HPDE6-E6E7 (cell line): ENCODE data around the gene RNU6-7.

ENCODE experiments used
- DNase-seq: peaks from one replicate; pipeline ENCODE4 v3.0.0; 2011; ENCODE audit warnings: missing footprints; ENCODE audit errors: extremely low spot score

RNU6-7 gene

GRCh38 chr14:32201816-32202490 is at the start of gene RNU6-7:
Gene RNU6-7 (plus strand): TSS chr14:32202045.
- no peak for DNase-seq

GRCh38 chr14:32166029-32166428 is 35.8 kb upstream of the RNU6-7 start:
- DNase-seq = no peak

- DNase-seq = no peak
Measured at GRCh38 chr14:32166924-32167323, 34.9 kb upstream of the RNU6-7 start.

- no peak for DNase-seq
Measured at GRCh38 chr14:32167907-32168306, 33.9 kb upstream of the RNU6-7 start.

DNA sequence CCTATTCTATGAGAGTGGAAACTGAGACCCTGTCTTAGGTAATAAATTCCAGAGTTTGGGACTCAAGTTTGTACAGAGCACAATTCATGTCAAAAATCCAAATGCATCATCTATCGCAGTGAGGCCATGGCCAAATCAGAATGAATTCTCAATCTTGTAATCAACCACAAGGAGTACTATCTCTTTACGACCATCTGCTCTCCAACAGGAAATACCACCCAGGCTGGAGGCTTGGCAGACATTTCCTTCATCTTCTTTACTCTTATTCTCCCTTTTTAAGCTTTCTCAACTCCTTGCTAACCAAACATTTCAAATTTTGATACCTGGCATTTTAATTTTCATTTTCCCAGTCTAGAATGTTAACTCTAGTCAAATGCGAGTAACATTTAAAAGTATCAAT is 32.7 kb upstream of the RNU6-7 start:
- no peak for DNase-seq

GRCh38 chr14:32171469-32171868 is 30.4 kb upstream of the RNU6-7 start:
- no peak for DNase-seq

GRCh38 chr14:32183151-32184058 is 18.4 kb upstream of the RNU6-7 start:
- DNase-seq = no peak

DNA sequence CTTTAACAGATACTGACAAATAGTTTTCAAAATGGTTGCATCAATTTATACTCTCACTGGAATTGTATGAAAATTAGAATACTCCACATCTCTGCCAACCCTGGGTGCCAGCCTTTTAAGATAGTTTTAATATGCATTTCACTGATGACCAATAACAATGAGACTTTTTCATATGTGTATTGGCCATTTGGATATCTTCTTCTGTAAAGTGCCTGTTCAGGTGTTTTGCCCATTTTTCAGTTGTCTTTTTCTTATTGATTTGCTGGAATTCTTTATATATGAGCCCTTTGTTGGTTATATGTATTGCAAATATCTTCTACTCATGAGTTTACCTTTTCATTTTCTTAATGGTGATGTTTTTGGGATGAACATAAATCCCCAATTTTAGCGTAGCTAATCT is 16.7 kb upstream of the RNU6-7 start:
- DNase-seq = no peak

GRCh38 chr14:32186248-32186647 is 15.6 kb upstream of the RNU6-7 start:
- DNase-seq = no peak

- no peak for DNase-seq
Measured at GRCh38 chr14:32189811-32190210, 12.0 kb upstream of the RNU6-7 start.

GRCh38 chr14:32190673-32191072 is 11.2 kb upstream of the RNU6-7 start:
- no peak for DNase-seq

GRCh38 chr14:32192712-32193373 is 9.0 kb upstream of the RNU6-7 start:
- no peak for DNase-seq

DNA sequence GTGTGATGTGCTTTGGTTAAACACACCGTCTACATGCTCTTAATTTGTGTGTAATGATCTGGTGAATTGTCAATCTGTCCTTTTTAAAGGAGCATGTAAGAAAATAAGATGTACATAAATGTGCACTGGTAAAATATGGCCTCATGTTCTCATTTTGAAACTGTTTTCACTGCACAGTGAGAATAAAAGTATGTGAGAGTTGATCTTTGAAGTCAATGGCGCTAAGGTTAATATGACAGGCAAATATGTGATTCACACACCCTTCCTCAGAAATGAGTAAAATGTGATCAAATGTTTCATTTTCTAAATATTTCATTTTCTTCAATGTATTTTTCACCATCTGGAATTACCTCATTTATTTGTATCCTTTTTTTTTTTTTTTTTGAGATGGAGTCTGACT is 8.3 kb upstream of the RNU6-7 start:
- DNase-seq = no peak

DNA sequence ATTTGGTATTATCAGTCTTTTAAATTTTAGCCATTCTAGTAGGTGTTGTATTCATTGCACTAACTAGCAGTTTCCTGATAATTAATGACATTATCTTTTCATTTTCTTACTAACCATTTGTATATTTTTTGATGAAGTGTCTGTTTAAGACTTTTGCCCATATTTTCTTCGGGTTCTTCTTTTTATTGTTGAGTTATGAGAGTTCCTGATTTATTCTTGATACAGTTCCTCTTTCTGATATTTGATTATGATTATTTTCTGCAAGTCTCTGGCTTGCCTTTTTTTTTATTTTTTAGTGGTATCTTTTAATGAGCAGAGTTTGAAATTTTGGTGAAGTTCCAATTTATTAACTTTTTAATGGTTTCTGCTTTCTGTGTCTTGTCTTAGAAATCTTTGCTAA is 6.2 kb upstream of the RNU6-7 start:
- no peak for DNase-seq

DNA sequence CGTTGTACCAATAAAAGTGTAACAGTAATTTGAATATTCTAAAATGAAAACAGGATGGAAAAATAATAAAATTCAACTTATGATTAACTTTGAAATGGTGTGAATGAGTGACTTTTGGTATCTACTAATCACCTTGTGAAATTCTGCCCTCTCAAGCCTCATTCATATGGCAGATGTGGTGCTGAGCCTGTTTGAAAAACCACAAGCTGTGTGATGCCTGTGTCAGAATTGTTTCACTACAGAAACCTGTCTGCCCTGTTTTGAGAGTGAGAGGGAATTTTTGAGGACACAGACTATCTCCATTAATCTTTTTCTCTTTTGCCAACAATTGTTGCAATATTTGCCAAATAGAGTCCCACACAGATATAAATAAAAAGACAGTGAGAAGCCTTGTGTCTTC is 3.9 kb upstream of the RNU6-7 start:
- DNase-seq = no peak

GRCh38 chr14:32200368-32201192 is 1.3 kb upstream of the RNU6-7 start:
- no peak for DNase-seq

DNA sequence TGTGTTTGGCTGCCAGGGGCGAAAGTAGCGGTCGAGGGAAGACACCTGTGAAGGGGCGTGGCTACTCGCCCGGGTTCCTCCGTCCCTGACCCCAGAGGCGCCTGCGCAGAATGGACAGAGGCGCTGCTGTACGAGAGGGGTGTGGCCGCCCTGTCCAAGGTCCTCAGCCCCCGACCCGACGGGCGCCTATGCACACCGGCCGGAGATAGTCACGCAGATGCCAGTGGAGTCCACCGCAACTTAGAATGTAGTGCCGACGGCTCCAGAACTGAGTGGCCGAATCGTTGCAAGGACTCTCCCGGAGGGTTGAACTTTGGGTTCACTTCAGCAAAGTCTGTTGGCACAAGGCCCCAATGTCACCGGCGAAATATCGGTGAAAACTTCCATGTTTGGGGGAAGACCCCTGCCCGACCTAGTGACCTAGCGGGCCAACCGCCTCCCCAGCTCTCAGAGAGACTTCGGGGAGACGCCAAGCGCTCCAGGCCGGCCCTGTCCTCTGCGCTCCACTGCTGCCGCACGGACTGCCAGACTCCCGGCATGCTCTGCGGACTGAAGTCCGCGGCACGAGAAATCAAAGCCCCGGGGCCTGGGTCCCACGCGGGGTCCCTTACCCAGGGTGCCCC is 541 bp upstream of the RNU6-7 start:
- peak; percentile 78 for DNase-seq

DNA sequence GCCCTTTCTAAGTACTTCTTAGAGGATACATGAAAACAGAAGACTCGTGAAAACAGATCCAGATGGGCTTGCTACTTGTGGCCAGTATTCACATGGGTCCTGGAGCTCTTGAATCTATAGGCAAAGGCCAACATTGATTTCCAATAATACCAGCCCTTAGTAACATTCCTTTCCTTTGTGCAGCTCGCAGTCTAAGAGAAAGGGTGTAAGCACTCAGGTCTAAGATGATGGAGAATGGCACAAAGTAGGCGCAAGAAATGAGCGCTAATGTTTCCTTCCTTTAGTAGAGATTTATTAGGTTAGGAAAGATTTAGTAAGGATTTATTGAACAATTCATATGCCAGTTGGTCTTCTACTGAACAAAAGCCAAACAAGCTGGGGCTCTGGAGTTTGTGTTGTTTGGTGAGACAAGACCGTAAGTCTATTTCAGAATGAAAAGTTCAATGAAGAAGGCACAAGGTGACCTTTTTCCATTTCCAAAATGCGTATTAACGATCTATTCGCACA is 699 bp downstream of the RNU6-7 start:
- DNase-seq = no peak

- DNase-seq = peak; percentile 56
Measured at GRCh38 chr14:32202998-32203882, 1.4 kb downstream of the RNU6-7 start, which contains the start of gene RNU6-8. Gene RNU6-8 (minus strand): TSS chr14:32203269.

DNA sequence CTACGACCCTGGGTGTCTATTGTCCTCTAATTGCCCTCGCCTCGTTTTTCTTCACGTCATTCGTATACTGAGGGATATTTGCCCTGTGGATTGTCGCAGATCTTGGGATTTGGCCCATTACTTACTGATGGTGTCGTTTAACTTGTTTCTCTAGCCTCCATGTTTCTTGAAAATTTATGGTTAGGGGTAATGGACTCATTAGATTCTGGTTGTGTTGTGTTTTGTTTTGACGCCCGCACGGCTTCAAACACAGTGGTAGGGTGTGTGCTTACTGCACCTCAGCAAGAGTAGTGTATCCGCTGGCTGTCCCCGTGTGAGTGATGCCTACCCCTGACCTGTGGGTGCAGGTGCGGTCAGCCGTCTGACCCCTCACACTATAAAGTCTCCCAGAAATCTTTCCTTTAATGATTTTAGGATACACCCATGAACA is 2.1 kb downstream of the RNU6-7 start:
- no peak for DNase-seq
